ENCODE results near the gene DPF1. TPM values are rescaled to one million over a fixed set of nuclear protein-coding genes. Genes with fewer than 3 reads are reported as not detected.

Gene DPF1
- total RNA-seq (not detected in 2 replicates), polyA plus RNA-seq (0.42 TPM in 1 of 2 replicates, not detected in the other), polyA minus RNA-seq (0.36 TPM in 1 of 2 replicates, not detected in the other)
- 0.09 TPM for total RNA-seq (2013)

- CTCF ChIA-PET = interaction anchor here (1.0 to 2.0 kb wide), 8 partner anchors 8 to 328 kb away, joined by 3 to 9 read pairs (median 6); partner anchors contain the start of gene WDR87
- peaks cover 0 to 77% (median 48%) of the 10 kb centered on the region in 4 experiments for H3K27me3 ChIP-seq (replicated peaks in 1 of 4; ENCODE audit: control extremely low read depth in 1 of 4, control insufficient read depth in 3 of 4, insufficient read depth in 4 of 4, low read length in 3 of 4)
- peak within 1 kb of the TSS in 4 of 5 experiments; percentile 26 to 59 (median 47) for H3K4me3 ChIP-seq (ENCODE audit: control extremely low read depth in 1 of 5, extremely low read depth in 1 of 5, insufficient read depth in 1 of 5, low read depth in 2 of 5, low read length in 4 of 5)
- H3K27ac ChIP-seq (ENCODE audit: low read length in 2 of 2) = no peak within 1 kb of the TSS
- TF ChIP-seq, protein P1, sequence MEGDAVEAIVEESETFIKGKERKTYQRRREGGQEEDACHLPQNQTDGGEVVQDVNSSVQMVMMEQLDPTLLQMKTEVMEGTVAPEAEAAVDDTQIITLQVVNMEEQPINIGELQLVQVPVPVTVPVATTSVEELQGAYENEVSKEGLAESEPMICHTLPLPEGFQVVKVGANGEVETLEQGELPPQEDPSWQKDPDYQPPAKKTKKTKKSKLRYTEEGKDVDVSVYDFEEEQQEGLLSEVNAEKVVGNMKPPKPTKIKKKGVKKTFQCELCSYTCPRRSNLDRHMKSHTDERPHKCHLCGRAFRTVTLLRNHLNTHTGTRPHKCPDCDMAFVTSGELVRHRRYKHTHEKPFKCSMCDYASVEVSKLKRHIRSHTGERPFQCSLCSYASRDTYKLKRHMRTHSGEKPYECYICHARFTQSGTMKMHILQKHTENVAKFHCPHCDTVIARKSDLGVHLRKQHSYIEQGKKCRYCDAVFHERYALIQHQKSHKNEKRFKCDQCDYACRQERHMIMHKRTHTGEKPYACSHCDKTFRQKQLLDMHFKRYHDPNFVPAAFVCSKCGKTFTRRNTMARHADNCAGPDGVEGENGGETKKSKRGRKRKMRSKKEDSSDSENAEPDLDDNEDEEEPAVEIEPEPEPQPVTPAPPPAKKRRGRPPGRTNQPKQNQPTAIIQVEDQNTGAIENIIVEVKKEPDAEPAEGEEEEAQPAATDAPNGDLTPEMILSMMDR (IDR thresholded peaks at IDR 0.05) = no peak
- peak; percentile 65 for TF ChIP-seq EZH2 (IDR thresholded peaks at IDR 0.05; ENCODE audit: borderline replicate concordance, insufficient read depth, low read depth, low read length, poor library complexity, severe bottlenecking)
- H2AFZ ChIP-seq (ENCODE audit: insufficient read depth, low read depth, low read length, poor library complexity, severe bottlenecking) = peak within 1 kb of the TSS; percentile 54
- POLR2A ChIA-PET = interaction anchor here (0.6 kb wide), 1 partner anchor 23 kb away, joined by 5 read pairs; no protein-coding TSS in a partner anchor
- Mint-ChIP-seq H3K4me1 (peaks cover 32% of the 10 kb centered on the region), H3K27ac (peak within 1 kb of the TSS; percentile 57), H3K9me3 (ENCODE audit: insufficient read depth) (no peaks in the 10 kb centered on the region), H3K4me3 (peak within 1 kb of the TSS; percentile 92), H3K27me3 (peaks cover 52% of the 10 kb centered on the region)
- WGBS (ENCODE audit: insufficient coverage) = 1% methylated on average over 61 of the region's 61 CpGs
- no peaks in the 10 kb centered on the region for H3K79me2 ChIP-seq (ENCODE audit: control insufficient read depth, insufficient read depth, low read length)
- peak within 1 kb of the TSS; percentile 42 for H3K9ac ChIP-seq (ENCODE audit: low read length)
- ATAC-seq (ENCODE audit: low read depth) = peak; percentile 83
- H3K36me3 ChIP-seq (replicated peaks in 1 of 2; ENCODE audit: control extremely low read depth in 1 of 2, control insufficient read depth in 1 of 2, extremely low read depth in 1 of 2, insufficient read depth in 2 of 2, low read length in 1 of 2) = no peaks in the 10 kb centered on the region
- DNase-seq = peak; percentile 76
- peaks cover 29 to 48% of the 10 kb centered on the region in 2 donors for H3K4me1 ChIP-seq (ENCODE audit: control insufficient read depth in 2 of 2, insufficient read depth in 2 of 2, low read length in 2 of 2)
- H3K4me2 ChIP-seq (replicated peaks; ENCODE audit: low read depth, low read length, poor library complexity, severe bottlenecking) = peak within 1 kb of the TSS; percentile 80
- intact Hi-C loops (cut with micrococcal nuclease) = loop anchor here (10.0 kb wide), 1 partner anchor 319 kb away; the partner anchor contains the start of genes SIPA1L3 and WDR87
- peaks cover 0 to 23% (median 0%) of the 10 kb centered on the region in 3 donors for H3K9me3 ChIP-seq (ENCODE audit: control extremely low read depth in 1 of 3, control insufficient read depth in 2 of 3, insufficient read depth in 1 of 3, low read length in 2 of 3)
- H4K20me1 ChIP-seq (ENCODE audit: control insufficient read depth, insufficient read depth, low read length, poor library complexity, severe bottlenecking) = no peaks in the 10 kb centered on the region
Measured at GRCh38 chr19:38224014-38224862, at the start of gene DPF1. TSS of gene DPF1 (minus strand) at chr19:38224222. CDS start at chr19:38224142, 80 bp downstream.
